ENCODE results near the gene C1R.
"Not testable (repeated sequence)": the region's sequence is repeated elsewhere in the genome, so short reads cannot be mapped to it uniquely, and the experiment has no call there.

The C1R gene

GRCh38 chr12:7065073-7065623, 27.1 kb downstream of the C1R start:
- DNase-seq: no peak

GRCh38 chr12:7064516-7064915, 27.7 kb downstream of the C1R start:
- no peak for DNase-seq

GRCh38 chr12:7061596-7061995, 30.6 kb downstream of the C1R start:
- DNase-seq: no peak

- no peak for DNase-seq
Observed at GRCh38 chr12:7061138-7061537, 31.1 kb downstream of the C1R start.

GRCh38 chr12:7060353-7060954, 31.8 kb downstream of the C1R start, which contains the start of gene C1S:
TSS of gene C1S (plus strand) at chr12:7060718. CDS start at chr12:7061913, 1,195 bp downstream.
- no peak for DNase-seq

- DNase-seq: no peak
Observed at GRCh38 chr12:7059780-7060179, 32.5 kb downstream of the C1R start.

GRCh38 chr12:7058850-7059395, 33.3 kb downstream of the C1R start:
- no peak for DNase-seq

- no peak for DNase-seq
Observed at GRCh38 chr12:7058163-7058845, 33.9 kb downstream of the C1R start.

GRCh38 chr12:7055736-7056135, 36.5 kb downstream of the C1R start:
- not testable (repeated sequence) for DNase-seq

- DNase-seq: no peak
Observed at GRCh38 chr12:7054925-7055324, 37.3 kb downstream of the C1R start.

GRCh38 chr12:7049973-7050372, 42.3 kb downstream of the C1R start:
- not testable (repeated sequence) for DNase-seq

- not testable (repeated sequence) for DNase-seq
Observed at GRCh38 chr12:7049445-7049951, 42.7 kb downstream of the C1R start.

- DNase-seq: no peak
Observed at GRCh38 chr12:7047306-7047705, 44.9 kb downstream of the C1R start.

- no peak for DNase-seq
Observed at GRCh38 chr12:7046383-7047105, 45.7 kb downstream of the C1R start.

- DNase-seq: no peak
Observed at GRCh38 chr12:7045913-7046312, 46.3 kb downstream of the C1R start.

GRCh38 chr12:7042842-7043241, 49.4 kb downstream of the C1R start:
- DNase-seq: no peak

- no peak for DNase-seq
Observed at GRCh38 chr12:7039403-7039802, 52.8 kb downstream of the C1R start.

- DNase-seq: no peak
Observed at GRCh38 chr12:7038591-7038990, 53.7 kb downstream of the C1R start.

GRCh38 chr12:7037411-7037810, 54.8 kb downstream of the C1R start:
- not testable (repeated sequence) for DNase-seq

GRCh38 chr12:7035463-7035862, 56.8 kb downstream of the C1R start:
- DNase-seq: no peak

GRCh38 chr12:7034464-7034863, 57.8 kb downstream of the C1R start:
- DNase-seq: no peak

- no peak for DNase-seq
Observed at GRCh38 chr12:7032990-7033389, 59.3 kb downstream of the C1R start.

GRCh38 chr12:7031306-7031705, 60.9 kb downstream of the C1R start:
- DNase-seq: no peak
